NCI-H2029 treated with DMSO at 0.1 percent for 48 hours (cell line): ENCODE data around the gene KIAA1217.

Experiments
- DNase-seq: peaks from one replicate; lab custom pipeline; 2025; lab: John Stamatoyannopoulos, UW

KIAA1217 gene

GRCh38 chr10:24502006-24502405 is 293.1 kb downstream of the KIAA1217 start:
- no peak for DNase-seq

- DNase-seq, result no peak
Measured at GRCh38 chr10:24502801-24503460, 294.0 kb downstream of the KIAA1217 start.

GRCh38 chr10:24503461-24504320 is 294.8 kb downstream of the KIAA1217 start:
- DNase-seq, result no peak

- DNase-seq, result no peak
Measured at GRCh38 chr10:24505759-24506158, 296.8 kb downstream of the KIAA1217 start.

DNA sequence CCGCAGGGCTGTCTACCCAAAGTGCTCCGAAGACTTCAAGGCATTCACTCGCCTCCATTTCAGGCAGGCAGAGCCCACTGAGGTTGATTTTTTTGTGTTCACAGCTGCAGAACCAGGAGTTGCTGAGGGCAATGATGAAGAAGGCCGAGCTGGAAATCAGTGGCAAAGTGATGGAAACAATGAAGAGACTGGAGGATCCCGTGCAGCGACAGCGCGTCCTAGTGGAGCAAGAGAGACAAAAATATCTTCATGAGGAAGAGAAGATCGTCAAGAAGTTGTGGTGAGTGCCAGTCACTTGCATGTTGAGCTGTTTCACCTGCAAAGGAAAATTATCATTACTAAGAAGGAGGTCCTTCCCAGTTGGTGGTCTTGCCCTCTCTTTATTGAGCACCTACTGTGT is 304.2 kb downstream of the KIAA1217 start:
- no peak for DNase-seq

GRCh38 chr10:24515481-24515880 is 306.5 kb downstream of the KIAA1217 start:
- no peak for DNase-seq

- no peak for DNase-seq
Measured at GRCh38 chr10:24518411-24518810, 309.5 kb downstream of the KIAA1217 start.

DNA sequence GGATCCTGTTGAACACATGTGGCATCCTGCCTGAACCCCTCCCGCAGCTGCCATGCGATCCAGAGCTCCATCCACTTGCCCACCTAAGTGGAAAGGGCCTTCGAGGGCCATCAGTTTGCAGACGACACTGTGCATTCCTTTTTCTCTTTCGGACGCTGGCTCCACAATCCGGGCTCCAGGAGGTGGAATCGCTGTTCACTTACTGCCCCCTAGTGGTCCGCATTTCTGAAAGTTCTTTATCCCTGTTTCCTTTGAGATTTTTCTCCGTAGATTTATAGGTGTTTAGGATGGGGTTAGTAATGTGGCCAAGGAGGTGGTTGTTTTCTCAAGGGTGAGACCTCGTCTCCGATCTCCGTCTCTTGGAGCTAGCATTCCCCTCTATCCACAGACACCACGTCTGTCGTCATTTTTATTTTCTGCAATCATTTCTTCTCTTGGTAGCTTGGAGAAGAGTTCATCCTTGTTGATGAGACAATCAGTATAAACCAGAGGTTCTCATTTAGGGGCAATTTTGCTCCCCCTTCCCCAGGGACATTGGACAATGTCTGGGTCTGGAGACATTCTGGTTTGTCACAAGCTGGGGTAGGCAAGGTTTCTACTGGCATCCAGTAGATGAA is 310.2 kb downstream of the KIAA1217 start:
- no peak for DNase-seq

GRCh38 chr10:24519950-24520349 is 311.0 kb downstream of the KIAA1217 start:
- DNase-seq, result no peak

GRCh38 chr10:24524314-24524713 is 315.4 kb downstream of the KIAA1217 start:
- no peak for DNase-seq

DNA sequence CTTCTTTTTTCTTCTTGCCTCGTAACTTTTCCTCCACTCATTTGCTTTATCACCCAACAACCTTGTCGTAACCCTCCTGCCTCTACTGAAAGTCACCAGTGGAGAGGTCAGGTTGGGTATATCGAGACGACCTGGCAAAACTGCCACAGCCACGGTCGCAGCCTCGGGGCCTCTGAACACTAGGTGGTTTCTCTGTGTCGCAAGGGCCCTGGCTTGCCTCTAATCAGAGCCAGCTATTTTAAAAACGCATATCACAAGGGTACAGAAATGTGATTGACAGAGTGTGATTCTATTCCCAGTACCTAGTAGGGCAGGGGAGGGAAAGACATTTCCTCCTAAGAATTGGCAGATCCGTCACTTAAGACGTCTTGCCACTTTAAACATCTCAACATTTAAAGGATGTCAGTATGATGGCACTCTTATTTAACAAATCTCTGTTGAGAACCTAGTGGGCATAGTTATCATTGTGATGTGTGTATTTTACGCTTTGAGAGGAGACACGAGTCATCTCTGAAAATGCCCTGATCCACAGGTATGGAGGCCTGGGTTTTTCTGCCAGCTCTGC is 317.2 kb downstream of the KIAA1217 start:
- DNase-seq, result no peak

DNA sequence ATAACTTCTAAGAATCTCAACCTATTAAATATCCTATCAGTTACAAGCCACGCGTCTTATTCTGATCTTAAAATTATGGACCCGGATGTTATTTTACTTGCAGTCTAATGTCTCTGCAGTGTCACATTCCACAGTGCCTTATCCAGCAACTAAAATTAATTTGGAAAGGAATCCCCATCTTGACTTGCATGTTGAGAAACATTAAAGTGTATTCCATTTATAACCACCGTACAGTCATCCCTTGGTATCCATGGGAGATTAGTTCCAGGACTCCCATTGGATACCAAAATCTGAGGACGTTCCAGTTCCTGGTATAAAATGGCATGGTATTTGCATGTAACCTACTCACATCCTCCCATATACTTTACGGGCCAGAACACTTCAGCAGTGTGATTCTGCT is 320.0 kb downstream of the KIAA1217 start:
- no peak for DNase-seq

DNA sequence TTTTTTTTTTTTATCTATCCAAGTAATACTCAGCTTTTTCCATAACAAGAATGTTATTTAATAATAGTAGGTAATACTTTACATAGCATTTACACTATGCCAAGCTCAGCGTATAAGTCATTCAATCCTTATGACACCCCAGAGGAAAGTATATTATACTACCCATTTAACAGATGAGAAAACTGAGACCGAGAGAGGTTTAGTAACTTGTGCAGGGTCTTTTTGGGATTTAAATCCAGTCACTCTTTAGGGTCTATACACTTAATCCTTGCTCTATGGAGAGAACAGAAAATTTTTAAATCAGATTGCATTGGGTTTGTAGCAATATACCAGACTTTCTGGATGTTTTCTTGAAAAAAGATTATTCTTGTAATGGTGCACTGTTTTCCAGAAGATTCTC is 322.5 kb downstream of the KIAA1217 start:
- no peak for DNase-seq

GRCh38 chr10:24533981-24534380 is 325.0 kb downstream of the KIAA1217 start:
- no peak for DNase-seq

GRCh38 chr10:24536636-24537035 is 327.7 kb downstream of the KIAA1217 start:
- DNase-seq, result no peak

- DNase-seq, result no peak
Measured at GRCh38 chr10:24541239-24541753, 332.4 kb downstream of the KIAA1217 start.

DNA sequence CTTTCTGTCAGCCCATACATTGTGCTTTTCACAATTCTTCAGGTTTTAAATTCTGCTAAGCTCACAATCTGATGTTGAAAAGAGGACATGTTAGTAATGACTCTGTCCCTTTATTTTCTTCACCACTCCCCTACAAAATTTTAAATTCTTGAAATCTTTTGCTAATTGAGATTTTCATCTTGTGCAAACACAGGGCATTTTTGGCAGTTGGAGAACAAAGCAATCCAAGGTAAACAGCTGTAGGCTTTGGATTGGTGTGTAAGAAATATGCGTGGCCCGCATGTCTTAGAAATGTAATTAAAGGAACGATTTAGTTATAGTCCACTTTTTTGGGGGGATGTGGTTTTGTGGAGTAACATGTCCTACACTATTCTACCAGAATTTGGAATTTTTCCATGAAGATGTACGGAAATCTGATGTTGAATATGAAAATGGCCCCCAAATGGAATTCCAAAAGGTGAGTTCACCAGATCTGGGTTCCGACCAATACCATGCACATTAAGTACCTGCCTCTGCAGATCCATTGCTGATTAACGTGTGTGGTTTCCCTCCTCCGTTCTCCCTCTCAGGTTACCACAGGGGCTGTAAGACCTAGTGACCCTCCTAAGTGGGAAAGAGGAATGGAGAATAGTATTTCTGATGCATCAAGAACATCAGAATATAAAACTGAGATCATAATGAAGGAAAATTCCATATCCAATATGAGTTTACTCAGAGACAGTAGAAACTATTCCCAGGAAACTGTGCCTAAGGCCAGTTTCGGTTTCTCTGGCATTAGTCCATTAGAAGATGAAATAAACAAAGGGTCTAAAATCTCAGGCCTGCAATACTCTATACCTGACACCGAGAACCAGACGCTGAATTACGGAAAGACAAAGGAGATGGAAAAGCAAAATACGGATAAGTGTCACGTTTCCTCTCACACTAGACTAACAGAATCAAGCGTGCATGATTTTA is 333.7 kb downstream of the KIAA1217 start:
- DNase-seq, result no peak

- no peak for DNase-seq
Measured at GRCh38 chr10:24544776-24545175, 335.8 kb downstream of the KIAA1217 start.

- no peak for DNase-seq
Measured at GRCh38 chr10:24545585-24545984, 336.6 kb downstream of the KIAA1217 start.

GRCh38 chr10:24550680-24551079 is 341.7 kb downstream of the KIAA1217 start:
- DNase-seq, result no peak

- DNase-seq, result no peak
Measured at GRCh38 chr10:24551161-24551560, 342.2 kb downstream of the KIAA1217 start.
